Duodenal mucosa (tissue), 2 donors: ENCODE measurements around the gene CCNY.
A peak's percentile ranks its signal among the peaks of the same experiment; 100 is the strongest.

Source experiments
- H3K27ac ChIP-seq: one replicate; pipeline ENCODE4 v1.7.0; 2013; ENCODE audit warnings: low read depth, low read length
- H3K27me3 ChIP-seq, 2 donors: one replicate each; pipeline ENCODE4 v1.7.0; 2013; ENCODE audit warnings: low read length in 2 of 2, control low read depth in 1 of 2; ENCODE audit not compliant: insufficient read depth in 2 of 2, control insufficient read depth in 1 of 2
- H3K36me3 ChIP-seq, 2 donors: one replicate each; pipeline ENCODE4 v1.7.0; 2013; ENCODE audit warnings: low read length in 2 of 2, control low read depth in 1 of 2; ENCODE audit not compliant: insufficient read depth in 2 of 2, control insufficient read depth in 1 of 2
- H3K4me1 ChIP-seq, 2 donors: one replicate each; pipeline ENCODE4 v1.7.0; 2013; ENCODE audit warnings: low read length in 2 of 2, control low read depth in 1 of 2; ENCODE audit not compliant: insufficient read depth in 2 of 2, control insufficient read depth in 1 of 2
- H3K4me3 ChIP-seq, 2 donors: one replicate each; pipeline ENCODE4 v1.7.0; 2013; ENCODE audit warnings: low read length in 2 of 2, low read depth in 1 of 2
- H3K9ac ChIP-seq, 2 donors: one replicate each; pipeline ENCODE4 v1.7.0; 2013; ENCODE audit warnings: low read length in 2 of 2, low read depth in 1 of 2
- H3K9me3 ChIP-seq, 2 donors: one replicate each; pipeline ENCODE4 v1.7.0; 2013; ENCODE audit warnings: low read length in 2 of 2, control low read depth in 1 of 2; ENCODE audit not compliant: control insufficient read depth in 1 of 2

CCNY gene

GRCh38 chr10:35585356-35585755 is 249.0 kb downstream of the CCNY start:
- Histone ChIP-seq H3K27ac (no peak overlapping the region), H3K4me3 (no peak overlapping the region), H3K36me3 (no peaks in the 10 kb centered on the region), H3K9me3 (peaks cover 0 to 2% of the 10 kb centered on the region in 2 donors), H3K27me3 (no peaks in the 10 kb centered on the region), H3K9ac (no peak overlapping the region), H3K4me1 (peaks cover 8 to 14% of the 10 kb centered on the region in 2 donors)

GRCh38 chr10:35585903-35586535 is 249.7 kb downstream of the CCNY start:
- peak overlapping the region in 1 of 2 donors; percentile 26 for H3K9ac ChIP-seq
- H3K27me3 ChIP-seq, result no peaks in the 10 kb centered on the region
- H3K4me1 ChIP-seq, result peaks cover 8 to 14% of the 10 kb centered on the region in 2 donors
- no peak overlapping the region for H3K27ac ChIP-seq
- H3K36me3 ChIP-seq, result no peaks in the 10 kb centered on the region
- H3K9me3 ChIP-seq, result peaks cover 0 to 7% of the 10 kb centered on the region in 2 donors
- no peak overlapping the region for H3K4me3 ChIP-seq

DNA sequence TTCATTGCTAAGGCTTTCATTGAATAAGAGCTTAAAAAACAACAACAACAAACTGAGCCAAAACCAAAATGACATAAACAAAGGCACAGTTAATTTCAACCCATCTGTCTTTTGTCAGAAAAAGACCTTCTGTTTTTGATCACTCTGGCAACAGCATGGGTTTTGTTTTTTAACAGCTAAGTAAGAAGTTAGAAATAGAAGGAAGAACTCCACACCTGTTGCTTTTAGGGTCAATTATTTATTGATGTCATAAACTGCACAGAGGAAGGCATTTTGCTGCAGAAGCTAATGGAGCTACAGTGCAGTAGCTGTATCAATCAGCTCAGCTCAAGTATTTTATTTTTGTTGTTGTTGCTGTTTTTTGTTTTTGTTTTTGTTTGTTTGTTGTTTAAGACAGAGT is 252.5 kb downstream of the CCNY start:
- Histone ChIP-seq H3K4me3 (no peak overlapping the region), H3K36me3 (no peaks in the 10 kb centered on the region), H3K9ac (no peak overlapping the region), H3K4me1 (peaks cover 8 to 14% of the 10 kb centered on the region in 2 donors), H3K27me3 (no peaks in the 10 kb centered on the region), H3K27ac (no peak overlapping the region), H3K9me3 (peaks cover 0 to 13% of the 10 kb centered on the region in 2 donors)

- Histone ChIP-seq H3K27me3 (no peaks in the 10 kb centered on the region), H3K9ac (no peak overlapping the region), H3K36me3 (no peaks in the 10 kb centered on the region), H3K9me3 (peaks cover 0 to 13% of the 10 kb centered on the region in 2 donors), H3K27ac (no peak overlapping the region), H3K4me1 (no peaks in the 10 kb centered on the region), H3K4me3 (no peak overlapping the region)
Measured at GRCh38 chr10:35592441-35592840, 256.1 kb downstream of the CCNY start.

GRCh38 chr10:35594115-35595079 is 258.1 kb downstream of the CCNY start:
- H3K9me3 ChIP-seq, result peaks cover 0 to 13% of the 10 kb centered on the region in 2 donors

GRCh38 chr10:35595106-35595505 is 258.8 kb downstream of the CCNY start:
- Histone ChIP-seq H3K4me1 (no peaks in the 10 kb centered on the region), H3K9ac (no peak overlapping the region), H3K4me3 (no peak overlapping the region), H3K36me3 (no peaks in the 10 kb centered on the region), H3K27me3 (no peaks in the 10 kb centered on the region), H3K27ac (no peak overlapping the region), H3K9me3 (peaks cover 0 to 13% of the 10 kb centered on the region in 2 donors)

More at GRCh38 chr10:35594115-35595079, 258.1 kb downstream of the CCNY start:
- Histone ChIP-seq H3K4me3 (no peak overlapping the region), H3K9ac (no peak overlapping the region), H3K27ac (no peak overlapping the region), H3K27me3 (no peaks in the 10 kb centered on the region), H3K4me1 (no peaks in the 10 kb centered on the region), H3K36me3 (no peaks in the 10 kb centered on the region)

DNA sequence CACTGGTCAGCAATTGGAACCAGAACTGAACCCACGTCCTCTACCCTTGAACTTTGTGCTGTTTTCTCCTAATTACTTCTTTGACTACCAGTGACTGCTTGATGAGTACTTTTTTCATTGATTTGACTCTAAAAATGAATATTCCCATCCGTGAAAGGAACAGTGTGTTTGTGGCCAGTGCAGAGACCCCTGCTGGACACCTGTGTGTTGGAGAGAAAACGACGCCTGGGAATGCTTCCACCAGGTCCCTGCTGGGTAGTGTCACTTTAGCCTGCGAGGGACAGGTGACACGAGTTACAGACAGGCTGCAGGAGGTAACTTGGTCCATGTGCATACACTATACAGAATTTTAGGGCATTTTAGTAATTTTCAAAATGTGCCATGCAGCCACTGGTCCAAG is 262.1 kb downstream of the CCNY start:
- H3K36me3 ChIP-seq, result no peaks in the 10 kb centered on the region
- H3K27ac ChIP-seq, result no peak overlapping the region
- no peaks in the 10 kb centered on the region for H3K9me3 ChIP-seq
- no peak overlapping the region for H3K4me3 ChIP-seq
- no peaks in the 10 kb centered on the region for H3K4me1 ChIP-seq
- no peaks in the 10 kb centered on the region for H3K27me3 ChIP-seq
- no peak overlapping the region for H3K9ac ChIP-seq

GRCh38 chr10:35600193-35600592 is 263.9 kb downstream of the CCNY start:
- no peaks in the 10 kb centered on the region for H3K36me3 ChIP-seq
- no peaks in the 10 kb centered on the region for H3K9me3 ChIP-seq
- no peak overlapping the region for H3K9ac ChIP-seq
- no peaks in the 10 kb centered on the region for H3K4me1 ChIP-seq
- no peaks in the 10 kb centered on the region for H3K27me3 ChIP-seq
- H3K27ac ChIP-seq, result no peak overlapping the region
- no peak overlapping the region for H3K4me3 ChIP-seq

GRCh38 chr10:35605191-35605590 is 268.9 kb downstream of the CCNY start, which contains the start of gene GJD4:
TSS of gene GJD4 (plus strand) at chr10:35605341. CDS start at chr10:35605568, 227 bp downstream.
- Histone ChIP-seq H3K27me3 (peaks cover 11 to 17% of the 10 kb centered on the region in 2 donors), H3K9me3 (no peaks in the 10 kb centered on the region), H3K27ac (no peak within 1 kb of the TSS), H3K36me3 (no peaks in the 10 kb centered on the region), H3K4me1 (no peaks in the 10 kb centered on the region), H3K9ac (no peak within 1 kb of the TSS), H3K4me3 (no peak within 1 kb of the TSS)

- H3K4me3 ChIP-seq, result no peak overlapping the region
- H3K27ac ChIP-seq, result no peak overlapping the region
- no peak overlapping the region for H3K9ac ChIP-seq
- H3K9me3 ChIP-seq, result no peaks in the 10 kb centered on the region
- no peaks in the 10 kb centered on the region for H3K36me3 ChIP-seq
- peaks cover 11 to 17% of the 10 kb centered on the region in 2 donors for H3K27me3 ChIP-seq
- H3K4me1 ChIP-seq, result no peaks in the 10 kb centered on the region
Measured at GRCh38 chr10:35606430-35606829, 270.1 kb downstream of the CCNY start.
